Smooth muscle cell (in vitro differentiated cells): ENCODE data around the gene CNTNAP2. TPM values are rescaled to one million over a fixed set of nuclear protein-coding genes. Genes with fewer than 3 reads are reported as not detected.

ENCODE experiments used
- DNase-seq: peaks from one replicate; lab custom pipeline; 2025; ENCODE audit not compliant: unreplicated experiment; lab: John Stamatoyannopoulos, UW
- H2AFZ ChIP-seq: fragments of 200-600 bp; sonication (generic); 2 replicates; pipeline ENCODE4 v1.6.0; 2016; ENCODE audit warnings: antibody characterized with exemption, low read depth, mild to moderate bottlenecking
- H3F3A ChIP-seq: fragments of 200-600 bp; sonication (generic); 2 replicates; pipeline ENCODE4 v1.6.0; 2017; ENCODE audit warnings: antibody characterized with exemption, low read depth
- H3K27ac ChIP-seq: fragments of 200-600 bp; sonication (generic); 2 replicates; pipeline ENCODE4 v1.5.1; 2016; ENCODE audit warnings: low read depth, mild to moderate bottlenecking
- H3K27me3 ChIP-seq: fragments of 200-600 bp; sonication (generic); 2 replicates; pipeline ENCODE4 v1.6.1; 2016; ENCODE audit warnings: low read depth, mild to moderate bottlenecking
- H3K36me3 ChIP-seq: fragments of 200-600 bp; sonication (generic); 2 replicates; pipeline ENCODE4 v1.5.1; 2016; ENCODE audit warnings: low read depth
- H3K4me1 ChIP-seq: fragments of 200-600 bp; sonication (generic); 2 replicates; pipeline ENCODE4 v1.5.1; 2016; ENCODE audit warnings: low read depth
- H3K4me2 ChIP-seq: fragments of 200-600 bp; sonication (generic); 2 replicates; pipeline ENCODE4 v1.6.0; 2016; ENCODE audit warnings: mild to moderate bottlenecking
- H3K4me3 ChIP-seq: fragments of 200-600 bp; sonication (generic); 2 replicates; pipeline ENCODE4 v1.5.1; 2016; ENCODE audit warnings: mild to moderate bottlenecking
- H3K79me2 ChIP-seq: fragments of 200-600 bp; sonication (generic); 2 replicates; pipeline ENCODE4 v1.6.0; 2016; ENCODE audit warnings: low read depth, mild to moderate bottlenecking
- H3K9ac ChIP-seq: fragments of 200-600 bp; sonication (generic); 2 replicates; pipeline ENCODE4 v1.6.0; 2016; ENCODE audit warnings: low read depth
- H3K9me3 ChIP-seq: fragments of 200-600 bp; sonication (generic); replicated peaks from 2 replicates; pipeline ENCODE4 v1.5.1; 2016; ENCODE audit warnings: low read depth
- H4K20me1 ChIP-seq: fragments of 200-600 bp; sonication (generic); 2 replicates; pipeline ENCODE4 v1.6.0; 2016; ENCODE audit warnings: low read depth
- CTCF ChIP-seq: fragments of 200-600 bp; sonication (generic); IDR thresholded peaks from 2 replicates; pipeline ENCODE4 v1.5.1; 2017; ENCODE audit warnings: borderline replicate concordance, mild to moderate bottlenecking, antibody characterized with exemption; ENCODE audit not compliant: insufficient read depth, poor library complexity, severe bottlenecking
- WGBS: methylation state at CpG from one replicate; pipeline ENCODE4 v1.1.7; 2016; ENCODE audit warnings: low lambda C conversion rate; 5-methylcytosine and 5-hydroxymethylcytosine counted together
- polyA plus RNA-seq: library from polyadenylated mRNA; unstranded; fragments of >200 nt; fragmentation: Nextera tagmentation; extraction: Ambion mirVana; gene quantifications from 2 replicates; pipeline ENCODE4 v1.2.1, GENCODE V29; 2016
- total RNA-seq: library from RNA; depleted of rRNA; stranded (reverse); fragments of >200 nt; gene quantifications from 2 replicates; pipeline ENCODE4 v1.2.3, GENCODE V29; 2014

CNTNAP2 gene
- total and polyA plus RNA-seq, 2 experiments from 2014 or later, result 1.7 to 9.0 TPM

GRCh38 chr7:147249956-147250355 is 1133.4 kb downstream of the CNTNAP2 start:
- Histone ChIP-seq H3K4me1 (no peaks in the 10 kb centered on the region), H3K36me3 (no peaks in the 10 kb centered on the region), H3K27me3 (no peaks in the 10 kb centered on the region), H2AFZ (no peak overlapping the region), H3K9me3 (no peaks in the 10 kb centered on the region), H4K20me1 (no peaks in the 10 kb centered on the region), H3K27ac (no peak overlapping the region), H3K4me2 (no peak overlapping the region), H3K4me3 (no peak overlapping the region), H3F3A (no peaks in the 10 kb centered on the region), H3K79me2 (no peaks in the 10 kb centered on the region), H3K9ac (no peak overlapping the region)
- 62% methylated on average over 2 of the region's 2 CpGs for WGBS
- TF ChIP-seq CTCF, result no peak
- no peak for DNase-seq

- H3K79me2 ChIP-seq, result no peaks in the 10 kb centered on the region
- no peaks in the 10 kb centered on the region for H4K20me1 ChIP-seq
- H3K4me1 ChIP-seq, result no peaks in the 10 kb centered on the region
- H3K27me3 ChIP-seq, result no peaks in the 10 kb centered on the region
- no peak overlapping the region for H3K27ac ChIP-seq
- no peaks in the 10 kb centered on the region for H3K9me3 ChIP-seq
- DNase-seq, result no peak
- TF ChIP-seq CTCF, result no peak
- no peaks in the 10 kb centered on the region for H3F3A ChIP-seq
- H3K36me3 ChIP-seq, result no peaks in the 10 kb centered on the region
- H3K4me2 ChIP-seq, result no peak overlapping the region
- H2AFZ ChIP-seq, result no peak overlapping the region
- no peak overlapping the region for H3K4me3 ChIP-seq
- H3K9ac ChIP-seq, result no peak overlapping the region
- 77% methylated on average over 1 of the region's 1 CpG for WGBS
Observed at GRCh38 chr7:147251751-147252325, 1135.2 kb downstream of the CNTNAP2 start.

GRCh38 chr7:147261693-147262092 is 1145.1 kb downstream of the CNTNAP2 start:
- TF ChIP-seq CTCF, result no peak
- no peak for DNase-seq
- H3K9ac ChIP-seq, result no peak overlapping the region
- no peaks in the 10 kb centered on the region for H3K9me3 ChIP-seq
- no peaks in the 10 kb centered on the region for H3K4me1 ChIP-seq
- WGBS, result 89% methylated on average over 1 of the region's 1 CpG
- H3K4me2 ChIP-seq, result no peak overlapping the region
- H3K4me3 ChIP-seq, result no peak overlapping the region
- no peaks in the 10 kb centered on the region for H3F3A ChIP-seq
- H3K27ac ChIP-seq, result no peak overlapping the region
- no peak overlapping the region for H2AFZ ChIP-seq
- H3K27me3 ChIP-seq, result no peaks in the 10 kb centered on the region
- H4K20me1 ChIP-seq, result no peaks in the 10 kb centered on the region
- H3K36me3 ChIP-seq, result no peaks in the 10 kb centered on the region
- no peaks in the 10 kb centered on the region for H3K79me2 ChIP-seq

- no peaks in the 10 kb centered on the region for H3K27me3 ChIP-seq
- H3K4me3 ChIP-seq, result no peak overlapping the region
- no peaks in the 10 kb centered on the region for H3K9me3 ChIP-seq
- no peak overlapping the region for H3K27ac ChIP-seq
- H3K9ac ChIP-seq, result no peak overlapping the region
- no peaks in the 10 kb centered on the region for H3F3A ChIP-seq
- TF ChIP-seq CTCF, result no peak
- no peaks in the 10 kb centered on the region for H4K20me1 ChIP-seq
- DNase-seq, result no peak
- no peaks in the 10 kb centered on the region for H3K36me3 ChIP-seq
- 95% methylated on average over 7 of the region's 8 CpGs for WGBS
- H2AFZ ChIP-seq, result no peak overlapping the region
- H3K4me2 ChIP-seq, result no peak overlapping the region
- H3K4me1 ChIP-seq, result no peaks in the 10 kb centered on the region
- no peaks in the 10 kb centered on the region for H3K79me2 ChIP-seq
Observed at GRCh38 chr7:147265528-147265927, 1148.9 kb downstream of the CNTNAP2 start.
